Activated CD8-positive, alpha-beta memory T cell treated with anti-CD3 and anti-CD28 coated beads, Interleukin-2, amount 50 U/mL, for 48 hours (primary cell): ENCODE measurements around the gene AQP7.
"Not testable (repeated sequence)": the region's sequence is repeated elsewhere in the genome, so short reads cannot be mapped to it uniquely, and the experiment has no call there.

ENCODE experiments used
- DNase-seq: peaks from one replicate; pipeline ENCODE4 v3.0.0-alpha.2; 2020

Gene AQP7

DNA sequence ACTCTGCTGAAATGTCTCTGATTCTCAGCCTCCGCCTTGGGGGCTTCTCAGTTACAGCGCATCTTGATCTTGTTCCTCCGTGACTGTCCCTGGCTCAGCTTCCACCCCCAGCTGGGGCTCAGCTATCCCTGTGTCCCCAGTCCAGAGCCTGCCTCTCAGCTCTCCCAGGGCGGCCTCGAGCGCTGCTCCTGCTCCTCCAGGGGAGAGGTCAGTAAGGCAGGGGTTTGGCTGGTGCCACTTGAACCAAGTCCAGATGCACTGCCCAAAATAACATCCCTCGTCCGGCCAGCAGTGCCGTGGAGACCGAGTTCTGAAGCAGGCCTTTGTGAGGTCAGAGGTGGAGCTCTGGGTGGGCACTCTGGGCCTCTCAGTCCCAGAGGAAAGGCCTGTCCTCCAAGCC is at the start of gene AQP7:
Gene AQP7, minus strand, starts transcription at position 198 of the 400 bp plus-strand sequence. CDS start 1,306 bp downstream, outside the sequence.
- DNase-seq, result not testable (repeated sequence)

GRCh38 chr9:33450621-33451146 is 48.3 kb upstream of the AQP7 start:
- no peak for DNase-seq

- no peak for DNase-seq
Observed at GRCh38 chr9:33449715-33450114, 47.3 kb upstream of the AQP7 start.

GRCh38 chr9:33447799-33448553 is 45.6 kb upstream of the AQP7 start:
- no peak for DNase-seq

- DNase-seq, result peak; percentile 81
Observed at GRCh38 chr9:33446946-33447798, 44.8 kb upstream of the AQP7 start, which contains the start of gene AQP3. TSS of gene AQP3 (minus strand) at chr9:33447593. CDS start at chr9:33447530, 63 bp downstream.

DNA sequence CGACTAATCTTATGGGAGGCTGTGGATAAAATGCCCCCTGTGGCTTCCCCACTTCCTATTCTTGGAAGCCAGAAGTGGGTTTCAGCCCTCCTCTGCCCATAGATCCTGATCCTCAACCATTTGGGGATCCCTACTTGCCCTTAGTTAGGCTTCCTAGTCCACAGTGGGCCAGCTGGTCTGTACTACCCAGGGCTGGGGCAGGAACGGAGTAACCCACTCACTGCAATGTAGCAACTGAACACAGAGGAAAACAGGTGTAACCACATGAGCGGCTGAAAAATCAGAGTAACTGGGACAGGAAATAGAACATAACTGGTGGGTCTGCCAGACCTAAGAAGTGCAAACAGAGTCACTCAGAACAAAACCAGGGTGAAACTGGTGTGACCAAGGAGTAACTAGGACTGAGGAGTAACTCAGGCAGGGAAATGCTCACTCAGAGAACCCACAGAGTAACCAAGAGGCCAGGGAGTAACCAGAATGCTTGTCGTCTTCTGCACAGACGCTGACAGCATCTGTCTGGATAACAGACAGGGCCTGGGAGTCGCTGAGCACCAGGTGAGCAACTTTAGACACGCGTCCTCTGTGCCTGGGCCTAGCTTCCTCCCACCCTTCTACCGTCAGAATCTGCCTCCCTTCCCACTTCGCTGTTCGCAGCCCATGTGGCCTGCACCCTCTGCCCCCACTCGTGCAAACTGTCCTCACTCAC is 44.0 kb upstream of the AQP7 start:
- peak; percentile 74 for DNase-seq

GRCh38 chr9:33445389-33446239 is 43.2 kb upstream of the AQP7 start:
- DNase-seq, result no peak

DNA sequence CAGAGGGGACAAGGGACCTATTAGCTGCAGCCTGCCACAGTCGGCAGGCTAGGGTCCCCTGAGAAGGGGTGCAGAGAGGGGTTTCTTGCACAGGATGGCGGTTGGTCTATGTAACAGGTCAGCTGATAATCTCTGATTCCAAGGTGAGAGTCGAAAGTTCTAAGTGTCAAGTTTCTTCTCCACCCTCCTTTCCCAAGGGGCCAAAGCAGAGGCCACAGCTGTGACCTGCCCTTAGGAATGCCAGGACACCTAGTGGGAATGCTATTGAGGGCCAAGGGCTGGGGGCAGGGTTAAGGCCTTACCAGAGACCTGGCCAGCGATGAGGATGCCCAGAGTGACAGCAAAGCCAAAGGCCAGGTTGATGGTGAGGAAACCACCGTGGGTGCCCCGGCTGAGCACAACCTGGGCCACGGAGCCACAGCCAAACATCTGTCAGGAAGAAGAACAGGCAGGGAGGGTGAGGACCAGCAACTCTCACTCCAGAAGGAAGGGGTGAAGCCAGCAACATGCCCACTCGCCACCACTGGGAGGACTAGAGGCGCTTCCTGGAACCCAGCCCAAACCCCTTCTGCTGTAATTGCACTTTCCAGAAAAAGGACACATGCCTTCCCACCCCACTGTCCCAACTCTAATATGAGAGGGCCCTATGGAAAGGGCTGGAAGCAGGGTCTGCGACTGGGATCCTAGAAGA is 41.2 kb upstream of the AQP7 start:
- DNase-seq, result no peak

- no peak for DNase-seq
Observed at GRCh38 chr9:33443047-33443446, 40.7 kb upstream of the AQP7 start.

DNA sequence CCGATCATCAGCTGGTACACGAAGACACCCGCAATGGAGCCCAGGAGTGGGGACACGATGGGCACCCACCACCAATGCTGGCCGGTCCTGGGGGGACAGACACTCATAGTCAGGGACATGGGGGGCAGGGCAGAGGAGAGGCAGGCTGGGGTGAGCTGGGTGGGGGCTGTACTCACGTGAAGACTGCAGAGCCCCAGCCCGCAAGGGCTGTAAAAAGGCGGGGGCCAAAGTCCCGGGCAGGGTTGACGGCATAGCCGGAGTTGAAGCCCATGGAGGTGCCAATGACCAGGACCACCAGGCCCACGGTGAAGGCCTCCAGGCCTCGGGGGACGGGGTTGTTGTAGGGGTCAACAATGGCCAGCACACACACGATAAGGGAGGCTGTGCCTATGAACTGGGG is 39.8 kb upstream of the AQP7 start:
- DNase-seq, result no peak

GRCh38 chr9:33440609-33441008 is 38.2 kb upstream of the AQP7 start:
- no peak for DNase-seq

DNA sequence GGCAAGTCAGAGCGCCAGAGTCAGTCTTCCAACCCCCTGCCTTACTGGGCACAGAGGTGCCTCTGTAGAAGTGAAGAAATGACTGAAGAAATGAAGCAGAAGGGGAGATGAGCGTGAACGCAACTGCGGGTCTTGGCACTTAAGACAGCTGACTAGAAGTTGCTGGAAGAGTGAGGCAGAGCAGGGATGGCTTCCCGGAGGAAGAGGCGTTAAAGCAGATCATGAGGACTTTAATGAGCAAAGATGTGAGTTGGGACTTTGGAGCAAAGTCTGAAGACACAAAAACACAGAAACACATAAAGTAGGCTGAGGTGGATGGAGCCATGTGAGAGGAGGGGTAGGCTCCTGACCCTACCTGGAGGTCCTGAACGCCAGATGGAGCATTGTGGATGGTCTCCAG is 37.8 kb upstream of the AQP7 start:
- no peak for DNase-seq

GRCh38 chr9:33439731-33440130 is 37.4 kb upstream of the AQP7 start:
- DNase-seq, result no peak

DNA sequence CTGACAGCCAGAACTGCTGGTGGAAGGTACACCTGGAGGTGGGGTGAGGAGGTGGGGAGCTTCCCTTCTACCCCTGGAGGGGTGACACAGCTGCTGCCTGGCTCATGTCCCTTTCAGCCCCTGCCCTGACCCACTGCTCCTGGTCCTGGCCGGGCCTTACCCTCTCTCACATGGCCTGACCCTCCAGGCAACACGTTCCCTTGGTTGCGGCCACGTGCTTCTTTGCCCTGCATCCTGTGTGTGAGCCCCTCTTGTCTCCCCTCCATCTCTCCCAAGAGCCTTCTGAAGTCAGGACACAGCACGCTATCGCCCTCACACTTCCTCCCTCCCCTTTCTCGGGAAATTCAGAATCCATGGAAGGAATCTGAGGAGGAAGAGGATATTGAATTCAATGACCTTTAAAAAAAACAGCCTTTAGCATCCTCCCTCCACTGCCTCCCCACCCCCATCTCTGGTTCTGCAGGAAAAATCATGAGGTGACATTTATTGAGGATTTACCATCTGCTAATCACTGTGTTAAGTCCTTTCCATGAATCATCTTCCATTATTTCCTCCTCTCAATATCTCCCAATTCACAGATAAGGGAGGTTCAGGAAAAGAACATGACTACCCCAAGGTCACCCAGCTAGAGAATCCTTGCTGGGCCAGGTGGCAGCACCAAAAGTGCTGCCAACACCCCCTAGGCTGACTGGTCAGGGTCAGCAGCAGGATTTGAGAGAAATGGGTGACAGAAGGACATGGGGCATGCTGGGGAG is 36.7 kb upstream of the AQP7 start:
- no peak for DNase-seq

- DNase-seq, result no peak
Observed at GRCh38 chr9:33437898-33438297, 35.5 kb upstream of the AQP7 start.

DNA sequence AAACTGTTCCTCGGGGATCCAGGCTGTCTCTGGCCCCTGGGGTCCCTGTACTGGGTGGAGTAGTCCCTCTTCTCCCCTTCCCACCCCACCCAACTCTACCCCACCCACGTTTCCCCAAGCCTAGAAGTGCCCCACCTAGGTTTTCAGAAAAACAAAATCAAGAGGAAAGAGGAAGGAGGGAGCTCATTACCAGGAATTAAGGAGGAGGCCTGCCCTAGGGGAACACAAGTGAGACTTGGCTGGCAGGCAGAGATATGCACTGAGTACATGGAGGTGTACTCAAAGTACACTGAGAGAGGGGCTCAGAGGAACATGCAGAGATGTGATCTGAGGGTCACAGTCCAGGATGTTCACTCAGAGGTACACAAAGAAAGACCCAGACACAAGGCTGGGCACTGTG is 34.8 kb upstream of the AQP7 start:
- DNase-seq, result no peak

- no peak for DNase-seq
Observed at GRCh38 chr9:33436445-33436844, 34.1 kb upstream of the AQP7 start.

DNA sequence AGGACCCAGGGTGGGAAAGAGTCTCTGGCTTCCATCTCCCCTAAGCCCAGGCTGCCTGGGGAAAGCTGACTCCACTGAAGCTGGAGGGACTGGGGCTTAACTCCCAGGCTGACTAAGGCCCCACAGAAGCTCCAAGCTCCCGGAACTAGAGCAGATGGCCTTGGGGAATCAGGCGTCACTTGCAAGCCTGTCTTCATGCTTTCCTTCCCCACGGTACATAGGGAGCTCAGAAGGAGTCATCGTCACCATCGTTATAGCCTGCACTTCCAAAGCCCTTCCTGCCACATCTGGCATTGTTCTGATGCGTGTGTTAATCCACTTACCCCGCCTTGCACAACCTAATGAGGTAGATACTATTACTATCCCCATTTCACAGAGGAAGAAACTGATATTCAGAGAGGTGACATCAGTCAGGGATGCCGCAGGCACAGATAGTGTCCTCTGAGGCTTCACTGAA is 33.5 kb upstream of the AQP7 start:
- no peak for DNase-seq

GRCh38 chr9:33434317-33435105 is 32.1 kb upstream of the AQP7 start:
- DNase-seq, result no peak

- DNase-seq, result no peak
Observed at GRCh38 chr9:33433871-33434270, 31.5 kb upstream of the AQP7 start.
